ENCODE data around the gene CCL13.

The CCL13 gene

DNA sequence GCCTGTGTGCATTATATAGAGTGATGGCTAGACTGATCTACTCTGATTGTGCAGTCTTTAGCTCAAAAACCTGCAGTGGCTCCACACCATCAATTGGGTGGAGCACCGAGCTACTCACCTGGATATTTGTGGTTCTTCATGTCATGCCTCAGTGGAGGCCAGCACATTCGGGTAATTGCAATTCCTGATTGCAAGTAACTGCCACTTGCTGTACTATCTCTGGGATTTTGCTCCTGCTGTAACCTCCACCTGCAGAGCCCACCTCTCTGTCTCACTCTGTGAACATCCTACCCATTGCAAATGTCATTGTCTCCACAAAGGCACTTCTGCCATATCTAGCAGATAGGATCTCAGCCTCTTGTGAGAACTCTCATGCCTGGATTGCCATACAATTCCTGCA, 8.5 kb downstream of the CCL13 start:
- DNase-seq: no peak

DNA sequence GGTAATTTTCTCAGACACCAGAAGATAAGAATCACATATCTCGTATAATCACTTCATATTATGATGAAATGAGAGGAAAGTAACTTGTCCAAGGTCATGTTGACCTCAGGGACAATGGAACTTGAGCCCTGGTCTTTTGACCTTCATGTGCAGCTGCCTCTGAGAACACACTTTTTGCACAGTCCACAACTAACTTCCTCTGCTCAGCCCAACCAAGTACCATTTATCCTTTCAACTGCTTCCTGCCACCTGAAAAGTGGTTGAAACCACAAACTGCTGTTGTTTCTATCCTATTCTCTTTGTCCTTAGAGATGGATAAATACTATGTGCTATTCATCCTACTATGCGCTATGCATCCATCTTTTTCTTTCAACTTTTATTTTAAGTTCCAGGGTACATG, 9.1 kb downstream of the CCL13 start:
- no peak for DNase-seq

DNA sequence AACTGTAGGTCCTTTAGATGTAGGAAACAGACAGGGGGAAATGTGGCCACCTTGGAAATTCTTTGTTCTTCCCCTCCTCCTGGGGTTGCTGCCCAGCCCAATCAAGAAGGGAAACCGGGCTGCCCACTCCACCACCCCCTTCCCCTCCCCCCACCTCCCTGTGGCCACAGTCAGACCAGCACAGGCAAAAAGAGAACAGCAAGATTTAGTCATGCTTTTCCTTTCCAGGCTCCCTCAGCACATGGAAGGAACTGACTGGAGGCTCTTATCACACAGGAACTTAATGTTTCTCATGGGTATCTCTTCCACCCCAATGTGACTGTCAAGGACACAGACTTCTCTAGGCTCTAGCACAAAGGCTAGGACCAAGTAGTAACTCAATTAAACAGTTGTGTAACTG, 9.7 kb downstream of the CCL13 start:
- DNase-seq: no peak

DNA sequence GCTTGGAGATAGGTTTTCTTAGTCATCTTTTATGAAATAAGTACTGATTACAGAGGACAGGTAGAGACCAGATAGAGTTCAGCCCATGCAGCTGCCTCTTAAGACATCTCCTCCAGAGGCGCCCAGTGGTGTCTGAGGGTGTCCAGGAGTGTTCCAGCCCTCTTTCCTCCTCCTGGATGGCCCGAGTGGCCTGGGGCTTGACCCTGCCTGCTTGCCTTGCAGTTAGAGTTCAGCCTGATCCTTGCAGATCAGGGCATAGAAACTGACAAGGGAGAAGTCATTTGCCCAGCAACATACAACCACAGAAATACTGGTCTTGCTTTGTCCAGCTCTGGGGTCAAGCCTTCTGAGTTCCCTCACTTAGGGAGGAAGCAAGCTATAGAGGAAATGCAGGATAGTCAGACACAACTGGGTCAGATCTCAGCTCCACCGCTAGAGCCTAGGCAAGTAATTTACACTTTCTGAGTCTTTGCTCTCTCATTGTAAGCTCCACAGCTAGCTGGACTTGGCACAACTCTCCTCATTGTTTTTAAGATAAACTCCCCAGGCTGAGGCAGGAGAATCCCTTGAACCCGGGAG, 10.3 kb downstream of the CCL13 start:
- DNase-seq: no peak

DNA sequence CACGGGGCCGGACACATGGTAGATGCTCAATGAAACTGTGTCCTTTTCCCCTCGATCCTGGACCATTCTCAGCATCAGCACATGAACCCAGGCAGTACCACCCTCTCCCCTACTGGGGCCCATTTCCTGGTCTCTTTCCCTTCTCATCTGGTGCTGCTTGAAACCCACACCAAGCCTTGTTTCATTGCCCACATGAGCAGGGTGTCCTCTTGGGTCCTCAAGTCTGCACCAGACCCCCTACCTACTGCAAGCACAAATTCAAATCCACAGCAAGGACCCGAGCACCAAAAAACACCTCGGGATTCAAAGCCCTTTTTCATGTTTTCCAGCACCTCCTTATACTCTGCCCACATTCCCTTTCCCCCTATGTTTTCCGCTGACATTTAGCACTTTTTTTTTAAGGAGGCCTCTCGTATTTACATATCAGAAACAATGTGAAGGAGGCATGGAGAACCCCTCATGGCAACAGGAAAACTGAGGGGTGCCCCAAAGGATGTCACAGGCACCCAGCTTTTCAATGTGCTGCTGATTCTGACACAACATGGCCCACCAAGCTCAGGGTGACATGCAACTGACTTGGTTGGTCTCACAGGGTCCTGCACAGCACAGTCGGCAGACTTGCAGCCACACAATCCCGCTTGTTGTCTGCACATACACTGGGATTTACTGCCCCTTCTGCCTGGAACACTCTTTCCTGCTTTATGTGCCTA, 11.4 kb downstream of the CCL13 start:
- no peak for DNase-seq

DNA sequence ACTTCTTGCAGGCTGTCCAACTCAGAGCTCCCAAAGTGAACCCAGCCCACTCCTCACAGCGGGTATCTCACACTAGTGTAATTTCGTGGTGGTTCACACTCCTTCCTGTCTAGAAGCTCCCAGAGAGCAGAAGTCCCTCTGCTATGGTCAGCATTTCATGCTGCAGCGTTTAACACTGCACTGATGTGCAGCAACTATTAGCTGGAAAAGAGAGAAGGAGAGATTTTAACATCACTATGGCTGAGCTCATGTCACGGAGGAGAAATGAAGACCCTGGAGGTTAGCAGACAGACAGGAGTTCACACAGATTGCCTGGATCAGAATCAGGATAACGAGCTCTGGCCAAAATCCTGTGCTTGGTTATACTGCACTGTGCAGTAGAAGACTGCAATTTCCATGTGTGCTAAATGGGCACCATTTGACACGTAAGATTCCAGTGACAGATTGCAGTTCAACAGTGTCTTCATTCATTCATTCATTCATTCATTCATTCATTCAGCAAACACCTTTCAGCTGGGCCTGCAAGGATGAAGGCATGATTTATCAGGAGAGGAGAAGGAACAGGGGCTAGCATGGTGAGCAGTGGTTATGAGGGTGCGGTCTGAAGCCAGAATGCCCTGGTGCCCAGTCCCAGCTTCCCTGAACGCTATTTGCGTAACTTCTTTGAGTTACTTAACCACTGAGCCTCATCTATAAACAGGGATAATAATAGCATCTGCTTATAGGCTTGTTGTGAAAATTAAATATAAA, 12.1 kb downstream of the CCL13 start:
- no peak for DNase-seq

DNA sequence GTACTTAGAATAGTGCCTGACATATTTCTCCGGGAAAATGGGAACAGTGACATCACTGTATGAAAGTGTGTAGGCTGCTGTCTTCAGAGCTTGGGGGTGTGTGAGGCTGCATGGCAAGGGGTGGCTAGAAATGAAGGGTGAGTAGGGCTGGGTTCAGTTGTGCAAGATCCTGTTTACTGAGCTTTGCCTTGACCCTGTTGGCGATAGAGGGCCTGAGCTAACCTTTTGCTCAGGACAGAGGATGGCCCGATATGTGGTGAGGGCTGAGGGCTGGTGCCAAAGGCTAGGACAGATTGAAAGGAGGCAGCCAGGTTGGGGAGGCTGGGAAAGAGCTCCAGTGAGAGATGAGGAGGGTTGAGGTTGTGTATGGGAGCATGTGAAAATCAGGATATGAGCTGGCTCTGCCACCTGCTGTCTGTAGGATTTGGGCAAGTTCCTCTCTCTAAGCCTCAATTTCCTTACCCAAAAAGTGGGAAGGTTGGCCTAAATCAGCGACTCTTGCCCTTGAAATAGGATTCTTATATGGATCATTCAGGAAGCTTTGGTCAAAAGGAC, 12.7 kb downstream of the CCL13 start:
- no peak for DNase-seq

DNA sequence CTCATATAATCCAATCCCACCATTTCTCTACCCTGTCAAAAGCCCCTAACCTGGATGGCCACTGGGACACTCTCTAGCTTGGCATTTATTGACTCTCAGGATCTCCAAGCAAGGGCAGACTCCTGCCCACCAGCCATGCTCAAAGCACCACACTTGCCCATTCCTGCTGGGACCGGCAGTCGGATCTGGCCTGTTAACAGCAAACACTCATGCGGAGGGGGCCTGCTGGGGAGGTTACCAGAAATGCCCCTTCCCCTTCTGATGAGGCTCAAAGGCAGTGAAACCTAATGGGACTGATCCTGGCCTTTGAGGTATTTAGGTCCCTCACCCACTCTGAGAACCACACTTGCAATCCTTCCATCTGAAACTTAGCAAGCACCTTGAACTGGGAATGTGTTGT, 13.3 kb downstream of the CCL13 start:
- DNase-seq: no peak

DNA sequence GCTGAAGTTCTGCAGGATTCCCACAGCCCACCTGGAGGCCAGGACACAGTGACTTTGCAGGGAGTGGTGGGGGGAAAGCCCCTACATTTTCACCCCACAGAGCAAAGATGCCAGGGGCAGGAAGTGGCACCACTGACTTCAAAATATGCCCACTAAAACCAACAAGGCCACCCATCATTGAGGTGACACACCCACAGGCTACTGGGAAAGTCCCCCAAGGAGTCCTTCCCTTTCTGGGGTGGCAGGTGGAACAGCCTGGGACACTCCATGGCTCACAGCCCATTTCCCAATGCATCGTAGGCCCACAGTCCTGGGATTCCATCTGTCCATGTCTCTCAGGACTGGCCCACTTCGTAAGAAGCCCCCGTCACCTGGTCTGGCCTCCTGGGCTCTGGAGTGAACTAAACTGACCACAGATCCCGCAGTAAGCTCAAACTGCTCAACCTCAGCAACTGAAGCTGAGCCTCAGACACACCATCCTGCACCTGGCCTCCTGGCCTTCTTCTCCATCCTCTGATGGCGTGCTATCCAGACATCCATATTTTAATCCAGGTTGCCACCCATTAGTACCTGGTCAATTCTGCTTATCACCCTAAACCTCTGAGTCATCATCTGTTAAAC, 14.2 kb downstream of the CCL13 start:
- DNase-seq: no peak

DNA sequence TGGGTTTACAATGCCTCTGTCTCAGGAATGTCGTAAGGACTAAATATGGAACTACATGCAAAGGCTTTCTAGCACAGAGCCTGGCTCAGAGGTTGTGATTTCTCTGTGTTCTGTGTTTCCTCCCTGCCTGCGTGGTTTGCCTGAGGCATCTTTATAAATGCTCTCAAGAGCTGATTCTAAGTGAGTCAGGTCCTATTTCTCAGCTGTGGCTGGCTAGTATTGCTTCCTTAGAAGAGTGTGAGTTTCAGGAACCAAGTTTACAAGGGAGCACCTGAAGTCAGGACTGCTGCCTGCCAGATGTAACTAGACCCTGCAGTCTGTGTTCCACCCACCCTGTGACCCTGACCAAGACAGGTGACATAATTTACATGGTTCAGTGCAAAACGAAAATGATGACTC, 14.7 kb downstream of the CCL13 start:
- no peak for DNase-seq

DNA sequence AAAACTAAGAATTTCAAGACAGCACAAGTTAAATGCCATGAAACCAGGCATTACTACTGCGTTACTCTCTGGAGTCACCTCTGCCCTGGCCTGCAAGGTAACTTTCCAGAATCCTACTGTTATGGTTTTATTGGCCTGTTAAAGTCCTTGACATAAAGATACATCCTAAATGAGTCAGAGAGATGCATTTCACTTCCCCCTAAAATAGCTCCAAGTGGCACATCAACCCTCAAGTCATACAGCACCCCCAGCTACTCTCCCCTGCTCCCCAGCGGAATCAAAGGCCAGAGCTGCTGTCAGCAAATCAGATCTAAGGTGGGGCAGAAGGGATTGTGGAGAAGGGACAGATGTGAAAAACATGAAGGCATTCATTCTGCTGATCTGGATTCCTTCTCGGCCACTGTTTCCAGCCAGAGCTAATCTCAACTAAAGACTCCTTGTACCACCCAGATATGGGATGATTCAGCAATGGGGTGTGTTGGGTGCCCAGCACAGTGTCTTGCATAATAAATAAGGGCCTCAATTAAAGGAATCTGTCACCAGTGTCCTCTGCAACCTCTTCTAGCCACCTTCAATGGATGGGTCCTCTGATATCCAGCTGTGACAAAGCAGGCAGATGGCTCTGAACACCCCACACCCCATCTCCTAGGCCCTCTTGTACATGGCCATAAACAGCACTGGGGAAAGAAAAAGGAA, 15.3 kb downstream of the CCL13 start:
- DNase-seq: no peak

DNA sequence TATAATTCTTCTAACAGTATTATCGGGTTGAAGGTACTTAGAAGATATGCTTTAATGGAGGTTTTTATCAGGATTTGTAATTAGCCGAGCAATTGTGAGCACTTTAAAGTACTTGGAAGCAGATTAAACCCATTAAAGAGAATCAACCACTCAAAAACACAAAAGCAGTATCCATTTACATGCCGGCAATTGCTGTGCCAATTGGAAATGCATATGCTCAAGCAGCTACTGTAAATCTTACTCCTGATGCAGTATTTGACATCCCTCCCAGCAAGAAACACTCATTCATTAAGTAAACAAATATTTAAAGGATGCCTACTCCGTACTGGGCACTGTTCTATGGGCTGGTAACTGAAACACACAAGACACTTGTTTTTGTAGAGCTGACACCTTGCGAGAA, 18.2 kb downstream of the CCL13 start:
- peak; percentile 94 for DNase-seq

DNA sequence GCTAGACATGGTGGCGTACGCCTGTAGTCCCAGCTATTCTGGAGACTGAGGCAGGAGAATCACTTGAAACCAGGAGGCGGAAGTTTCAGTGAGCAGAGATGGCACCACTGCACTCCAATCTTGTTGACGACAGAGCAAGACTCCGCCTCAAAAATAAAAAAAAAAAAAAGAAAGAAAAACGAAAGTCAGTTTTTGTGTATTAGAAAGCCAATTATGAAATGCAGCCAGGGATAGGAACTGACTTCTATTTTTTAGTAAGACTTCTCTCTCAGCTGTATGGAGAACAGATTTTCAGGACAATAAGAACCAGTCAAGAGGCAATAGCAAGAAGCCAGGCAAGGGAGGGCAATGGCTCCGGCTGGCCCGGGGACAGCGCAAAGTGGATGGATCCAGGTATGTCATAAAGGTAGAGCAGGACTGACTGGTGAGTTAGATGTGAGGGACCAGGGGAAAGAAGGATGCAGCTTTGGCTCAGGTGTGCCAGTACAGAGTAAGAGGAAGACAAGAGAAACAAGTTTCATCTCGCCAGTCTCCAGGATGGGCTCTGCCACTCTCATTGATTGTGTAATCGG, 19.2 kb downstream of the CCL13 start:
- no peak for DNase-seq

DNA sequence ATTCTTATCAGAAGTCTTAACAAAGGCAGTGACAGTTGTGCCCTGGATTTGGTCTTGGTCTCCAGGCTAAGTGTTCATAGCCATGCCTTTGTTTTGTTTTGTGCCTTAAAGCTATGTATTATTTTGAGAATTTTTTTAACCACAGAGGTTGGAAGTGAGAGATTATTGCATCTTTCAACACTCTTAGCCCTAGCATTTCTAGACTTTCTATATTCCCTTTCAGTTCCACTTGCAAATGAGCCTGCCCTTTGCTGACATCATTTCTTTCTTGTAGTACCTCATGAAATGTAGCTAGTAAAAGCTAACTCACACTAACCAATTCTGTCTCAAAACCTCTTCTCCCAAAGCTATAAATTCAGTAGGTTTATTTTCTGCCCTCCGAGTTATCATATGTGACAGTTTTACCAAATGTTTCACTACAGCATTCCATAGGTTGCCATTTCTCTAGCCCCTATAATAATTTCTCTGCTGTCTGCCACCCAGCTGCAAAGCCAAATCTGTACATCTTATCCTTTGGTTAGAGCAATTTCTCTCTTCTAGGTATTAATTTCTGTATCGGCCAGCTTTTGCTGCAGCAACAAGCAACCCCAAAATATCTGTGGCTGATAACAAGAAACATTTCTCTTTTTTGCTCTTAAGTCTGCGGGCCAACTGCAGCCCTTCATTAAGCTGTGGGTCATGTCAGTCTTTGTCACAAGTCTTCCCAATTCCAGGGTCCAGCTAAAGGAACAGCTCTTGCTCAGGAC, 21.0 kb downstream of the CCL13 start:
- DNase-seq: no peak

DNA sequence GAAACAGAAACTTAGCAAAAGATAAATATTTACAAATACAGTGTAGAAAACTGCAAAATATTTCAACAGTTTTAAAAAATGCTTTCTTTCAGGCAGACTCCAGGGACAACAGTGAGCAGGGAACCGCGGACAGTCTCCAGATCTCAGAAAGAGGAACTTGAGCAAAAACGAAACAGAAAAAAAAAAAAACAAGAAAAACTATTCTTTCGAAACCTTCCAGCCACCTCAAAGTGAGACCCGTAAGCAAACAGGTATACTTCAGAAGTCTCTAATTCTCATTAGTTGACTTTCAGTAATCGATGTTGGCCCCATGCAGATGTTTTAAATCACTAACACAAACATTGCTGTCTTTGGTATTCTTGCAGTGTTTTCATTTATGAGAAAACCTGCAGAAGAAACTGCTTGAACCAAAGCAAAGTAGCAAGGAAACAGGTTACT, 22.4 kb downstream of the CCL13 start:
- no peak for DNase-seq

DNA sequence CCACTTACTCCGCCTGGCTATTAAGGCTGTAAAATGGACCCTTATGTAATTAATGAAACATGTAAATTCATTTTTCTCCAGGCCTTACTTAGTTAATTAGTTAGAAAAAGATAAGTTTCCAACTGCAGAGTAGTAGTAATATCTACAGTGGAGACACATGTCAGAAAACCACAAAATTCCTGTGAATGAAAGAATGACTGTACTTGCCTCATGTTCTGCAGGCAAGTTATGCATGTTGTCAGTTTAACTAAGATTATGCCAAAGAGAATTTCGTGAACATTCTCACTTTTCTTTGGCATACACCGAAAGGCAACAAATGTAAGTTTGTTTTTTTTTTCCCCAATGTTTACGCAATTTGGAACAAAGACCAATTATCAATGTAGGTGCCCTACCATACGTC, 23.6 kb downstream of the CCL13 start:
- DNase-seq: no peak

DNA sequence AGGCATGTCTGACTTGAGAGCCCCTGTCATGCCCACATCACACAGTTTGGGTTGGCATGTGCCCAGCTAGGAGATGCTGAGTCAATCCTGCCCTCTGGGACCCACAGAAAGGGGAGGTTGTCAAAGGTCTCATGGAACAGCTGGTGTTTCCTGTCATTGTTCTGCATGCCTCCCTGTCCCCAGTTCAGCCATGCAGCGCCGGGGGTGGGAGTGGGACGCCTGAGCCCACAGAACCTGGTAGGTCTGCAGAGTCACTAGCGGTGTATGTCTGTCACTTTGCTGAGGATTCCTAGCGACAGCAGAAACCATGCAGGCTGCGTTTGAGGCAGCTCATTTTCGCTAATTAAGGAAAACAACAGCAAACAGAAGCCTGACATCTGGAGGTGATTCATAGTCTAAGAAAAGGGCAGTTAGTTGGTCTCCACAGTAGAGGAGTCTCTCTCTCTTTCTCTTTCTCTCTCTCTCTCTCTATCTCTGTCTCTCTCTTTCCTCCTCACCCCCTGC, 26.4 kb downstream of the CCL13 start:
- DNase-seq: no peak

DNA sequence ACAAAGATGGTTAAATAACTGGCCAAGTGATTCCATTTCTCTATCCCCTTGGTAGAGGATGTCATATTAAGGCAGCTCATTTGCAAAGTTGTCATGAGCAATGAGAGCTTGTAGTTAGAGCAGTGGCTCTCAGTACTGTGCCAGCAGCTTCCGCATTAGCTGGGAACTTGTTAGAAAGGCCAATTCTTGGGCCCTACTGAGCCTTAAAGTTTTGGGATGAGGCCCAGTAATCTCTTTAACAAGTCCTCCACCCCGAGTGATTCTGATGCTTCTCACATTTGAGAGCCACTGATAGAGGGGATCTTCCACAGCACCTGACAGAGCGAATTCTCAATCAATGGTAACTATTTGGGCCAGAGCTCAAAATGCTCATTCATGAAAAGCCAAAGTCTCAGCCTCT, 26.9 kb downstream of the CCL13 start:
- no peak for DNase-seq

DNA sequence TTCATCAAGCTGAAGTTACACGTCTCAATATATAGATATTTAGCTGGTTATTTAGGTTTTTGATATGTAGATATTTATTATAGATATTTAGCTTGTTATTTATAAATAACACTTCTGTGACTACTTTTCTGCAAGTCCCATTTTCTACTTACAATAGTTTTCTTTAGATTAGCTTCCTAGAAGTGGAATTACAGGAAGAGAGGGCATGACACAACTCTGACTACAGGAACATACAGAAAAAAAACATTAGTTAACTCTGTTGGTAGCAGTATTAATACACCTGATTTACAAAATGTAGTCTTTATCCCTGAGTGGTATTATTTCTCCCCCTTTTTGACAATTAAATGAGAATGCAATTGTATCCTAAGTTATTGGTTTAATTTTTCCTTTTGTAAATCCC, 28.0 kb downstream of the CCL13 start:
- DNase-seq: no peak

DNA sequence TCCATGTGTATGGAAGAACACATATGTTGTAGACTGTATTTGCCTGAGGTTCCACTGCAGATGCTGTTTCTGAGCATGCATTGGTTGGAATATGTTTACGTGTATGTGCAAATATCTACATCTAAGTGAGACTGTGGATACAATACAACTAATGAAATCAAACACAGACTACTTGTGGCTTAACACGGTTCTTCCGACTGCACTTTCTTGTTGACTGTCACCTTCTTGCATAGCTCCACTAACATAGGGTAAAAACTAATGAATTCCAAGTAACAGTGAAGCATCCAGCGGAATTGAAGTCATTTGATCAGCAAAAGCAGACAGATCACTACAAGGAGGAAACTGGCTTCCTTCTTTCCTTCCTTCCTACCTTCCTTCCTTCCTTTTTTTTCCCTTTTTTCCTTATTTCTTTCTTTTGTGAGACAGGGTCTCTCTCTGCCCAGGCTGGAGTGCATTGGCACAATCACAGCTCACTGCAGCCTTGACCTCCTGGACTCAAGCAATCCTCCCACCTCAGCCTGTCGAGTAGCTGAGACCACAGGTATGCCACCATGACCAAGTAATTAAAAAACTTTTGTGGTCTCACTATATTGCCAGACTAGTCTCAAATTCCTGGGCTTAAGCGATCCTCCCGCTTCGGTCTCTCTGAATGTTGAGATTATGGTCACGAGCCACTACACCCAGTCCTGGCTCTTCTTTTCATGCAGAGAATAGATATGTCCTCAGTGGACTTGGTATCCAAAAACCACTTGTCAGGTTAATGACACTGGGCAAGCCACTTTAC, 28.7 kb downstream of the CCL13 start:
- no peak for DNase-seq

DNA sequence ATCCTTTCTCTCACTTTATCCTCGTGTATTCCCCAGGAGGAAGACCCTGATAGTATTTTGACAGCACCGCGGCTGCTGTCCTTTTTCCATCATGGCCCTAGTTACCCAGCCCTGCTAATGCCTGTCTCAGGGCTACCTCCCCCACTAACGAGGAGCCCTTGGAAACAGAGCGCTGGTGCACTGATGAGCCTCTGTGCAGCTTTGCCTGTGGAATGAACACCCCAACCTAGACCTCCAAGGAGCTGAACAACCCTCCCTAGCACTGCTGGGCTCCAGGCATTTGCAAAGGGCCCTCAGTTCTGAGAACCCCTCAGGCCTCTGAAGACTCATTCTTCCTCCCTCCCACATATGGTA, 30.0 kb downstream of the CCL13 start:
- DNase-seq: no peak
